T-helper 2 cell treated with Interferon-gamma antibody and Interleukin-4, amounts not matched to agents 5 μg/mL and 100 μg/mL, for 36 hours (primary cell): ENCODE results near the gene NDUFA13.
A peak's percentile ranks its signal among the peaks of the same experiment; 100 is the strongest.

Source experiments
- DNase-seq: peaks from one replicate; pipeline ENCODE4 v3.0.0; 2021; ENCODE audit warnings: low spot score
- H3K27ac Mint-ChIP-seq: one replicate; pipeline ENCODE4 v1.8.0; 2021; ENCODE audit warnings: mild to moderate bottlenecking, mixed read lengths
- H3K27me3 Mint-ChIP-seq: one replicate; pipeline ENCODE4 v1.8.0; 2021; ENCODE audit warnings: low read depth, mixed read lengths
- H3K36me3 Mint-ChIP-seq: one replicate; pipeline ENCODE4 v1.8.0; 2021; ENCODE audit warnings: low read depth, mixed read lengths
- H3K4me1 Mint-ChIP-seq: one replicate; pipeline ENCODE4 v1.8.0; 2021; ENCODE audit warnings: low read depth, mixed read lengths
- H3K4me3 Mint-ChIP-seq: one replicate; pipeline ENCODE4 v1.8.0; 2022; ENCODE audit warnings: mild to moderate bottlenecking, moderate library complexity, mixed read lengths
- H3K9me3 Mint-ChIP-seq: one replicate; pipeline ENCODE4 v1.8.0; 2021; ENCODE audit warnings: mixed read lengths

Gene NDUFA13

DNA sequence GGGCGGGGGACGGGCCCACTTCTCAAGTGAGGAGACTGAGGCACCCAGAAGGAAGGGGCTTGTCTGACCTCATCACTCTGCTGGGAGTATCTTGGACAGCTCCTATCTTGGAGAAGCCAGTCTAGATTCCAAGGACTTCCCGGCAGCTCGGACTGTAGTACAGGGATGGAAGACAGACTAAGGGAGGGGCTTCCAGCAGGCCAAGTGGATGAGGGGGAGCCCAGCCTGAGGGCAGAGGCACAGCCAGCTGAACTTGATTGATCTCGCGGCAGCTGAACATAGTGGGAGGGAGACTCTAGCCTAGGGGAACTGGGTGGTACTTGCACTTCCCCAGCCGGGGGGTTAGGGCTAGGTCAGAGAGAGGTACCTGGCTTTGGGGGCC lies 22.8 kb downstream of the NDUFA13 start:
- Mint-ChIP-seq H3K4me1 (peaks cover 15% of the 10 kb centered on the region), H3K9me3 (no peaks in the 10 kb centered on the region), H3K4me3 (no peak overlapping the region), H3K27me3 (peaks cover 21% of the 10 kb centered on the region), H3K27ac (peak overlapping the region; percentile 20), H3K36me3 (peaks cover 4% of the 10 kb centered on the region)
- no peak for DNase-seq

DNA sequence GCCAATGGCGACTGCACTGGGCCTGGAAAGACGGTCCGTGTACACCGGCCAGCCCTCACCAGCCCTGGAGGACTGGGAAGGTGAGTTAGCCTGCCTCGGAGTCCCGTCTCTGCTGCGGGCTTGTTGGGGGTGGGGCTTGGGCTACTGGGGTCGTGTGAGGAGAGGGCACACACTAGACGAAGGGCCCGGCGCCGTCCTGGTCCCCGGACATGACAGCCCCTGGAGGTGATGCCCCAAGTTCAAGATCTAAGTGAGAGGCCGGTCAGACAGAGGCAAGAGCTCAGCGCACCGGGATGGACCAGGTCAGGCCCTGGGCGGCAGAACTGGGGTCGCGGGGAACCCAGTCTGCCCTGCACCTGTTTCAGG lies 23.7 kb downstream of the NDUFA13 start:
- H3K27ac Mint-ChIP-seq, result no peak overlapping the region
- no peaks in the 10 kb centered on the region for H3K9me3 Mint-ChIP-seq
- H3K27me3 Mint-ChIP-seq, result peaks cover 21% of the 10 kb centered on the region
- no peak for DNase-seq
- H3K4me3 Mint-ChIP-seq, result no peak overlapping the region
- peaks cover 4% of the 10 kb centered on the region for H3K36me3 Mint-ChIP-seq
- peaks cover 15% of the 10 kb centered on the region for H3K4me1 Mint-ChIP-seq

DNA sequence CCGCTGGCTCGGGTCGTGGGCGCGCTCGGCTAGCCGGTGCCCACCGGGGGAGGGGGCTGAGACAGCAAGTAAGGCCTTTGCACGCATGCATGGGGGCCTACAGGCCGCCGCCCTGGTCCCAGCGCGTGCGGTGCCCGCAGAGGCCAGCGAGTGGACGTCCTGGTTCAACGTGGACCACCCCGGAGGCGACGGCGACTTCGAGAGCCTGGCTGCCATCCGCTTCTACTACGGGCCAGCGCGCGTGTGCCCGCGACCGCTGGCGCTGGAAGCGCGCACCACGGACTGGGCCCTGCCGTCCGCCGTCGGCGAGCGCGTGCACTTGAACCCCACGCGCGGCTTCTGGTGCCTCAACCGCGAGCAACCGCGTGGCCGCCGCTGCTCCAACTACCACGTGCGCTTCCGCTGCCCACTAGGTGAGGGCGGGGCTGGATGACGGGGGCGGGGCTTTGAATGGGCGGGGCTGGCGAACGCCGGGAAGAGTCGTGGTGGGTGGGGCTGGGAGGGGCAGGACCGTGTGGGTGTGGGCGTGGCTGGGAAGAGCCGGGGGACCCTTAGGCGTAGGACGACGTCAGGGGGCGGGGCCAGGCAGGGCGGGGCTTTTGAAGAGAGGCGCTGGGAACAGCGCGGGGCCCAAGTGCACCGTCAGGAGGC lies 24.2 kb downstream of the NDUFA13 start:
- Mint-ChIP-seq H3K4me1 (peaks cover 15% of the 10 kb centered on the region), H3K9me3 (no peaks in the 10 kb centered on the region), H3K27me3 (peaks cover 21% of the 10 kb centered on the region), H3K27ac (peak overlapping the region; percentile 26), H3K36me3 (peaks cover 4% of the 10 kb centered on the region), H3K4me3 (peak overlapping the region; percentile 76)
- peak; percentile 60 for DNase-seq

GRCh38 chr19:19540715-19541515 lies 24.9 kb downstream of the NDUFA13 start:
- H3K27me3 Mint-ChIP-seq, result peaks cover 21% of the 10 kb centered on the region
- no peaks in the 10 kb centered on the region for H3K9me3 Mint-ChIP-seq
- peaks cover 4% of the 10 kb centered on the region for H3K36me3 Mint-ChIP-seq
- H3K4me1 Mint-ChIP-seq, result peaks cover 15% of the 10 kb centered on the region
- DNase-seq, result peak; percentile 64
- H3K27ac Mint-ChIP-seq, result peak overlapping the region; percentile 26
- peak overlapping the region; percentile 76 for H3K4me3 Mint-ChIP-seq

- Mint-ChIP-seq H3K27me3 (peaks cover 18% of the 10 kb centered on the region), H3K4me1 (peaks cover 15% of the 10 kb centered on the region), H3K27ac (no peak overlapping the region), H3K9me3 (no peaks in the 10 kb centered on the region), H3K4me3 (peak overlapping the region; percentile 76), H3K36me3 (peaks cover 4% of the 10 kb centered on the region)
- DNase-seq, result no peak
These were observed 25.6 kb downstream of the NDUFA13 start for GRCh38 chr19:19541616-19542015.

DNA sequence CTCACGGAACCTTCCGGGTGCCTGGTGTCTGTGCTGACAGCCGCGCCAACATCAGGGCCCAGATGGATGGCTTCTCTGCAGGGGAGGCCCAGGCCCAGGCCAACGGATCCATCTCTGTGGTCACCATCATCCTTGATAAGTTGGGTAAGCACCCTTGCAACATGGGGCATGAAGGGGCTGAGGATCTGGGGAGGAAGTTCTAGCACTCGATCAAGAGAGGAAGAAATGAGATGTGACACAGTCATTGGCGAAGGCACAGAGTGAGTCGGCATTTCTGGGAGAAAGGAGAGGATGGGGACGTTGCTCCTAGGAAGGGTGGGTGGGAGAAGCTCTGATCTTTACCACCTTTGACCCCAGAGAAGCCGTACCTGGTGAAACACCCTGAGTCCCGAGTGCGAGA lies 26.5 kb downstream of the NDUFA13 start:
- Mint-ChIP-seq H3K4me1 (peaks cover 14% of the 10 kb centered on the region), H3K36me3 (peaks cover 2% of the 10 kb centered on the region), H3K27me3 (peaks cover 14% of the 10 kb centered on the region), H3K9me3 (no peaks in the 10 kb centered on the region), H3K27ac (no peak overlapping the region), H3K4me3 (no peak overlapping the region)
- DNase-seq, result no peak

- no peak for DNase-seq
- Mint-ChIP-seq H3K4me1 (peaks cover 11% of the 10 kb centered on the region), H3K36me3 (no peaks in the 10 kb centered on the region), H3K4me3 (no peak overlapping the region), H3K9me3 (no peaks in the 10 kb centered on the region), H3K27me3 (peaks cover 11% of the 10 kb centered on the region), H3K27ac (no peak overlapping the region)
These were observed 27.1 kb downstream of the NDUFA13 start for GRCh38 chr19:19543101-19543500.

DNA sequence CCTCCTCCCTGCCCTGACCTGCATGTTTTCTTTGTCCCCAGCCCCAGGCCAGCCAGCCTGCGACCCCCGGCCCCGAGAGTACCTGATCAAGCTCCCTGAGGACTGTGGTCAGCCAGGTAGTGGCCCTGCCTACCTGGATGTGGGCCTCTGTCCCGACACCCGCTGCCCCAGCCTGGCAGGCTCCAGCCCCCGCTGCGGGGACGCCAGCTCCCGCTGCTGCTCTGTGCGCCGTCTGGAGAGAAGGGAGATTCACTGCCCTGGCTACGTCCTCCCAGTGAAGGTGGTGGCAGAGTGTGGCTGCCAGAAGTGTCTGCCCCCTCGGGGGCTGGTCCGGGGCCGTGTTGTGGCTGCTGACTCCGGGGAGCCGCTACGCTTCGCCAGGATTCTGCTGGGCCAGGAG lies 27.6 kb downstream of the NDUFA13 start:
- no peaks in the 10 kb centered on the region for H3K36me3 Mint-ChIP-seq
- H3K4me1 Mint-ChIP-seq, result peaks cover 8% of the 10 kb centered on the region
- no peak overlapping the region for H3K27ac Mint-ChIP-seq
- DNase-seq, result no peak
- H3K27me3 Mint-ChIP-seq, result peaks cover 8% of the 10 kb centered on the region
- H3K4me3 Mint-ChIP-seq, result no peak overlapping the region
- no peaks in the 10 kb centered on the region for H3K9me3 Mint-ChIP-seq

GRCh38 chr19:19544257-19544953 lies 28.4 kb downstream of the NDUFA13 start:
- Mint-ChIP-seq H3K27ac (no peak overlapping the region), H3K4me1 (peaks cover 5% of the 10 kb centered on the region), H3K27me3 (peaks cover 3% of the 10 kb centered on the region)

DNA sequence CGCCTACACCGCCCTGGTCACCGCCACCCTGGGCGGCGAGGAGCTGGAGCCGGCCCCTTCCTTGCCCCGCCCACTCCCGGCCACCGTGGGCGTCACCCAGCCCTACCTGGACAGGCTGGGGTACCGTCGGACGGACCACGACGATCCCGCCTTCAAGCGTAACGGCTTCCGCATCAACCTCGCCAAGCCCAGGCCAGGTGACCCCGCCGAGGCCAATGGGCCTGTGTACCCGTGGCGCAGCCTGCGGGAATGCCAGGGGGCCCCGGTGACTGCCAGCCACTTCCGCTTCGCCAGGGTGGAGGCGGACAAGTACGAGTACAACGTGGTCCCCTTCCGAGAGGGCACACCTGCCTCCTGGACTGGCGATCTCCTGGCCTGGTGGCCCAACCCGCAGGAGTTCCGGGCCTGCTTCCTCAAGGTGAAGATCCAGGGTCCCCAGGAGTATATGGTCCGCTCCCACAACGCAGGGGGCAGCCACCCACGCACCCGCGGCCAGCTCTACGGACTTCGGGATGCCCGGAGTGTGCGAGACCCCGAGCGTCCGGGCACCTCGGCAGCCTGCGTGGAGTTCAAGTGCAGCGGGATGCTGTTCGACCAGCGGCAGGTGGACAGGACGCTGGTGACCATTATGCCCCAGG lies 29.0 kb downstream of the NDUFA13 start:
- no peak overlapping the region for H3K4me3 Mint-ChIP-seq
- no peaks in the 10 kb centered on the region for H3K36me3 Mint-ChIP-seq
- no peaks in the 10 kb centered on the region for H3K9me3 Mint-ChIP-seq
- H3K27ac Mint-ChIP-seq, result no peak overlapping the region
- H3K4me1 Mint-ChIP-seq, result peaks cover 5% of the 10 kb centered on the region
- no peak for DNase-seq
- H3K27me3 Mint-ChIP-seq, result peaks cover 3% of the 10 kb centered on the region

More at GRCh38 chr19:19544257-19544953, 28.4 kb downstream of the NDUFA13 start:
- no peak overlapping the region for H3K4me3 Mint-ChIP-seq
- H3K36me3 Mint-ChIP-seq, result no peaks in the 10 kb centered on the region
- DNase-seq, result no peak
- H3K9me3 Mint-ChIP-seq, result no peaks in the 10 kb centered on the region

DNA sequence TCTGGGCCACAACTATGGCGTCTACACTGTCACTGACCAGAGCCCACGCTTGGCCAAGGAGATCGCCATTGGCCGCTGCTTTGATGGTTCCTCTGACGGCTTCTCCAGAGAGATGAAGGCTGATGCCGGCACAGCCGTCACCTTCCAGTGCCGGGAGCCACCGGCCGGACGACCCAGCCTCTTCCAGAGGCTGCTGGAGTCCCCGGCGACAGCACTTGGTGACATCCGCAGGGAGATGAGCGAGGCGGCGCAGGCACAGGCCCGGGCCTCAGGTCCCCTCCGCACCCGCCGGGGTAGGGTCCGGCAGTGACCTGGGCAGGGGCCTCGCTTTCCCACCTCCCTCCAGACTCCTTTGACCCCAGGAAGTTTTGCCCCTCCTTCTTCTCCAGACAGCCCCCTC lies 29.7 kb downstream of the NDUFA13 start:
- no peak for DNase-seq
- Mint-ChIP-seq H3K4me1 (peaks cover 5% of the 10 kb centered on the region), H3K9me3 (no peaks in the 10 kb centered on the region), H3K36me3 (no peaks in the 10 kb centered on the region), H3K27me3 (peaks cover 3% of the 10 kb centered on the region), H3K27ac (no peak overlapping the region), H3K4me3 (no peak overlapping the region)

- no peak for DNase-seq
- no peak overlapping the region for H3K27ac Mint-ChIP-seq
- H3K9me3 Mint-ChIP-seq, result no peaks in the 10 kb centered on the region
- no peaks in the 10 kb centered on the region for H3K36me3 Mint-ChIP-seq
- H3K4me1 Mint-ChIP-seq, result peaks cover 2% of the 10 kb centered on the region
- H3K4me3 Mint-ChIP-seq, result no peak overlapping the region
- H3K27me3 Mint-ChIP-seq, result no peaks in the 10 kb centered on the region
These were observed 30.7 kb downstream of the NDUFA13 start for GRCh38 chr19:19546751-19547162.

- Mint-ChIP-seq H3K36me3 (no peaks in the 10 kb centered on the region), H3K4me3 (no peak overlapping the region), H3K4me1 (no peaks in the 10 kb centered on the region), H3K27me3 (no peaks in the 10 kb centered on the region), H3K27ac (no peak overlapping the region), H3K9me3 (no peaks in the 10 kb centered on the region)
- no peak for DNase-seq
These were observed 31.8 kb downstream of the NDUFA13 start for GRCh38 chr19:19547674-19548336.
